ENCODE measurements around the gene CFH.
A peak's percentile ranks its signal among the peaks of the same experiment; 100 is the strongest.
"Not testable (repeated sequence)": the region's sequence is repeated elsewhere in the genome, so short reads cannot be mapped to it uniquely, and the experiment has no call there.

Gene CFH

DNA sequence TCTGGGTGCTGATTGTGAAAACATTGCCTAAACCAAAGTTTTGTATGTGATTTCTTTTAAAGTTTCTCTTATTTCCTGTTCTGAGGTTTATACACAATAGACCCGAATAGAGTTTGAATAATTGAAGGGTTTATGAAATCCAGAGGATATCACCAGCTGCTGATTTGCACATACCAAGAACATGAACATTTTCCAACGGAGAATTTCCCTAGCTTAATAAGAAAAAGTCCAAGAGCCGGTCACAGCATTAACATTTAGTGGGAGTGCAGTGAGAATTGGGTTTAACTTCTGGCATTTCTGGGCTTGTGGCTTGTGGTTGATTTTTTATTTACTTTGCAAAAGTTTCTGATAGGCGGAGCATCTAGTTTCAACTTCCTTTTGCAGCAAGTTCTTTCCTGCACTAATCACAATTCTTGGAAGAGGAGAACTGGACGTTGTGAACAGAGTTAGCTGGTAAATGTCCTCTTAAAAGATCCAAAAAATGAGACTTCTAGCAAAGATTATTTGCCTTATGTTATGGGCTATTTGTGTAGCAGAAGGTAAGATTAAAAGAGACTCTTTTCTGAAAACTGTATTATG lies at the start of gene CFH:
TSS of gene CFH (plus strand) at position 407 of the 579 bp plus-strand sequence. CDS start at position 482, 75 bp downstream.
- peak; percentile 56 for DNase-seq

DNA sequence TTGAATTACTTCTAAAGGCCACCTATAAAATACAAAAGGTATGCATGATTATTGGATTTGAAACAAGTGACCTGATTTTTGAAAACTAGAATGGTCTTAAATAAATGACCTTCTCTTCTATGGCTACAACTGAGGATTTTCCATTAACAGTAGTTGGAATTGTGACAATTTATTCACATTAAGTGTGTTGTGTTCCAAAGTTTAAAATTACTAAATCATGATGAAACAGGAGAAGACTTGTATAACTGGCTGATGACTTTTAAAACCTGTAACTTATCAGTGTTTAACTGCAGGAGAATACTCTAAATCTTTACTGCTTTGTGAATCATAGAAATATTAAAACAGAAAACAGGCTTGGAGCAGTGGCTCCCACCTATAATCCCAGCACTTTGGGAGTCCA lies 48.2 kb upstream of the CFH start:
- no peak for DNase-seq

DNA sequence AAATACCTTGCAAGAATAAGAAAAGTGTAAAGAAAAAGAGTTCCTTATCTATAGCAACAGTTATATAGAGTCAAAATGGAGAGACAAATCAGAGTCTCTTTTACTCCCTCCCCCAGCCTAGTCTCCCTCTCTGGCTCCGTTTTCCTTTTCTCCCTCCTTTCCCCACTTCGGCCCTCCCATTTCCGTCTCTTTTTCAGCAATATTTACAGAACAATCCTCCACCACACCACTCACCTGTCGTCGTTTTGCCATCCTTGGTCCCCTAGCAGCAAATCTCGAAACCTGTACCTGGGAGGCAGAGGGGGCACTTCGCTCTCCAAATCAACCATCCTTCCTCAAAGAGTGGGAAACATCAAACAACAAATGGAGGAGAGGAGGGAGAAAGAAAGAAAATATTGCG lies 43.9 kb upstream of the CFH start:
- no peak for DNase-seq

- peak; percentile 95 for DNase-seq
Measured at GRCh38 chr1:196608390-196609369, 43.2 kb upstream of the CFH start, which contains the start of gene KCNT2. Gene KCNT2 (minus strand): TSS chr1:196608440. CDS start chr1:196608309, 131 bp downstream.

- DNase-seq, result no peak
Measured at GRCh38 chr1:196609370-196609737, 42.5 kb upstream of the CFH start.

GRCh38 chr1:196611873-196612272 lies 40.0 kb upstream of the CFH start:
- no peak for DNase-seq

GRCh38 chr1:196619721-196620120 lies 32.1 kb upstream of the CFH start:
- DNase-seq, result no peak

GRCh38 chr1:196623079-196623478 lies 28.8 kb upstream of the CFH start:
- no peak for DNase-seq

- DNase-seq, result no peak
Measured at GRCh38 chr1:196628838-196629237, 23.0 kb upstream of the CFH start.

- no peak for DNase-seq
Measured at GRCh38 chr1:196637606-196638005, 14.2 kb upstream of the CFH start.

- no peak for DNase-seq
Measured at GRCh38 chr1:196638466-196638865, 13.4 kb upstream of the CFH start.

DNA sequence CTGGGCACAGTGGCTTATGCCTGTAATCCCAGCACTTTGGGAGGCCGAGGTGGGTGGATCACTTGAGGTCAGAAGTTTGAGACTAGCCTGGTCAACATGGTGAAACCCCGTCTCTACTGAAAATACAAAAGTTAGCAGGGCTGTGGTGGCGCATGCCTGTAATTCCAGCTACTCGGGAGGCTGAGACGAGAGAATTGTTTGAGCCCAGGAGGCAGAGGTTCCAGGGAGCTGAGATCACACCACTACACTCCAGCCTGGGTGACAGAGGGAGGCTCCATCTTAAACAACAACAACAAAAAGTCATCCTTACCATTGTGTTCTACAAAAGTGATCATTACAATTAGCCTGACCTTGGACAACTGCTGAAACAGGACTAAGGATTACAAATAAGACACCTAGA lies 12.6 kb upstream of the CFH start:
- DNase-seq, result not testable (repeated sequence)

DNA sequence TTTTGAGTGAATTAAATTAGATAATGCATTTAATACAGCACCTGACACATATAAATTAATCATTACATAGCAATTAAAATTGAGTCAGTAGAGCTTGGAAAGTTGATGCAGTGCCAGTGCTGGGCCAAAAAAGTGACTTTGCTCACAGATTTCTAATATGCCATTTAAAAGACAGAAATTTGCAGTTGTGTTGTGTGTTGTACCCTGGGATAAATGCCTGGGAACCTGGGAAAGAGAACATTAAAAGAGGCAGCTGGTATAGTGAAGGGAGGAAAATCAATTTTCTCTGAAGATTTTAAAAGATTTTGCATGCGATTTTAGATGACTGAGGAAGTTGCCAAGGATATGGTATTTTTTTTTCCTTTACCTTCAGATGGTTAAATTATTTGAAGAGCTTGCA lies 10.9 kb upstream of the CFH start:
- DNase-seq, result no peak

DNA sequence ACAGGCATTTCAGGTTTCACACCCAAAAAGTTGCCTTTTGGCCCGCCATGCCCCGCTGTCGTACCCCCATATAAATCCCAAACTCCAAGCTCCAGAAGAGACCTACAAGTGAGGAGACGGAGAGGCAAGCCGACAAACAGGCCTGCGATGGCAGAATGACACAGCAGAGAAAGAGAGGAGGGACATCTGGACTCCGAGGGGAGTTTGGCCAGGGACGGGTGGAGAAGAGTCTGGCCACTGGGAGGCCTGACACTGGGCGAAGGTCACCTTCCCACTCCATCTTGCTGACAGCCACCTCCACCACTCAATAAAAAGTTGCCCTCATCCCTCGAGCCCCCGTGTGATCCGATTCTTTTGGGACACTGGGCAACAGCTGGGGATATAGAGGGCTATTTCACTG lies 1.9 kb upstream of the CFH start:
- no peak for DNase-seq

GRCh38 chr1:196650403-196650802 lies 1.4 kb upstream of the CFH start:
- DNase-seq, result no peak

DNA sequence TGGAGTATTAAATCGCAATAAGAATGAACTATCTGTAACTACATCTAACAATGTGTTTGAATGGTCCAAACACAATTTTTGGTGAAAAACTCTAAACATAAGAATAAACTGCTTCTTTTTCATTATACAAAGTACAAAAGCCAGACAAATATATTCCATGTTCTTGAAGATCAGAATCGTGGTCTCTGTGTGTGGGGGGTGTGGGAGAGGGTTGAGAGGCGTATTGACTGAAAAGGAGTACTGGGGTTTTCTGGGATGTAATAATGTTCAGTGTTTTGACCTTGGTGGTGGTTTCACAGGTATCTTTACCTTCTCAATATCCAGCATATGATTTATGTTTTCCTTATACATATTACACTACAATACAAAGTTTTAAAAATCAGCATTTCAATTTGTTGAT lies 764 bp upstream of the CFH start:
- DNase-seq, result no peak

DNA sequence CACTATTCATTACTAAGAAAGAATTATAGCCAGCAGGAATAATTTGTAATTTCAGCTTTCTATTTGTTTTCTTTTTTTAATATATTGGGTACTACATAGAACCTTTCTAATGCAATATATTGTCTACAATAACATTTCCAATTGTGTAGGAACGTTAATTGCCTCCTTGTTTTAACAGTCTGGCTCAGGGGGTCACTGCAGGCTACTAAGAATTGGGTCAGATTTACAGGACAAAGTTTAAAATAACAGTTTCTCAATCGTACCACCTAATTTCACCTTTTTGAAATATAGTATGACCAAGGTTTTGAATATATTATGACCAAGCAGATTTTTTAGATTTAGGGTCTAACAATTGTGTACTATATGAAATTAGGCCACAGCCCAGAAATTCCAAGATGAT lies 2.4 kb downstream of the CFH start:
- DNase-seq, result no peak

- no peak for DNase-seq
Measured at GRCh38 chr1:196655071-196655470, 3.2 kb downstream of the CFH start.

DNA sequence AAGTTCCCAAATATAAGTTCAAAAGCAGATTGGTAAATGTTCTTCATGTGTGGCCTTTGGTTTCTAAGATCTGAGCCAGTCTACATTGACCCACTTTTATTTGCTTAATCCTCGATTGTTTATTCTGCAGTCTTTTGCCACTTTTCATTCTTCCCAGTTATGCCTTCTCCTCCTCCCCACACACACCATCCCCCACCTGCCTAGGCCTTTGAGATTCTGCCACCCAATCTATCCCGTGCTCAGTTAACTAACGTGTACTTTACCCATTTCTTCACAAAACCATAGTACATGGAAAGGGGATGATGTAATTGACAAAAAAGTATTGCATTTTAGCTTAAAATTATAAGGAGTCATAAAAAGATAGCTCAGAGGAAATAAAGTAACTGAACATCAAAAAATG lies 3.7 kb downstream of the CFH start:
- DNase-seq, result no peak

- DNase-seq, result no peak
Measured at GRCh38 chr1:196659471-196659870, 7.6 kb downstream of the CFH start.

- peak; percentile 8 for DNase-seq
Measured at GRCh38 chr1:196660272-196660671, 8.4 kb downstream of the CFH start.

GRCh38 chr1:196660852-196661251 lies 9.0 kb downstream of the CFH start:
- peak; percentile 74 for DNase-seq

DNA sequence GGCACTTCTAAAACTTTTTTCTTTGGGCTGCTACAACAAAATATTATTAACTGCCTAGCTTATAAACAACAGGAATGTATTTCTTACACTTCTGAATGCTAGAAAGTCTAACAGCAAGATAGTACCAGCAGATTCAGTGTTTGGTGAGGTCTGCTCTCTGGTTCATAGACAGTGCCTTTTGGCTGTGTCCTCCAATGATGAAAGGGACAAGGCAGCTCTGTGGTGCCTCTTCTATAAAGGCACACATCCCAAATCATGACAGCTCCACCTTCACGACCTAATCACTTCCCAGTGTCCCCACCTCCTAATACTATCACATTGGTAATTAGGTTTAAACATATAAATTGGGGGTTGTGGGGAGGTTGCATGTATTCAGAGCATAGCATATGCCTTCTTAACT lies 9.5 kb downstream of the CFH start:
- DNase-seq, result no peak

DNA sequence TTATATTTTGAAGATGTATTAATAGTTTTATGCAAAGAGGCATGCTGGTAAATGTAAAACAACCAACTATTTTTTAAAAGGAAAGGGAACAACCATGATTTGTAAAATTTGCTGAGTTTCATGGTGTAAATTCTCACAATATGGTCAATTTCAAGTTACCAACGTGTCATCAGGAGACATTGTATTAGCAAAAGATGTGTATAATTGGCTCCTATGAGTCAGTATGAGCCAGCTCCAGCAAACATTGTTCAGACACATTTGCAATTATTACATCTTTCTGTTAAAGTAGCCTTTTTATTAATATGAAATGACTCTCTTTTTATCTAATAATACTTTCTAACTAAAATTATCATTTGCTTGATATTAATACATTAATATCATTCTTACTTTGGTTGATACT lies 15.3 kb downstream of the CFH start:
- DNase-seq, result no peak

All from eye (tissue), 1 donor.